Measurements from ENCODE around the gene NHEJ1.
A peak's percentile ranks its signal among the peaks of the same experiment; 100 is the strongest.

NHEJ1 gene

GRCh38 chr2:219045937-219046550 is 114.6 kb downstream of the NHEJ1 start:
- TF ChIP-seq TAF1 (IDR thresholded peaks at IDR 0.05; ENCODE audit: borderline replicate concordance, insufficient read depth, low read length), result no peak
- no peak for TF ChIP-seq FOXP2 (optimal IDR thresholded peaks at IDR 0.05; ENCODE audit: borderline replicate concordance, extremely low read depth, extremely low read length, insufficient read depth)
- TF ChIP-seq SIN3A (IDR thresholded peaks at IDR 0.05; ENCODE audit: borderline replicate concordance, insufficient read depth, low read length), result no peak
- TF ChIP-seq REST (IDR thresholded peaks at IDR 0.05; ENCODE audit: insufficient read depth in 1 of 2, low read depth in 2 of 2, low read length in 2 of 2), result peak; percentile 95 to 96
- TF ChIP-seq POLR2AphosphoS5 (IDR thresholded peaks at IDR 0.05; ENCODE audit: low read depth, low read length), result no peak

- TF ChIP-seq SIN3A (IDR thresholded peaks at IDR 0.05; ENCODE audit: borderline replicate concordance, insufficient read depth, low read length) (no peak), POLR2AphosphoS5 (IDR thresholded peaks at IDR 0.05; ENCODE audit: low read depth, low read length) (no peak), FOXP2 (optimal IDR thresholded peaks at IDR 0.05; ENCODE audit: borderline replicate concordance, extremely low read depth, extremely low read length, insufficient read depth) (no peak)
Observed at GRCh38 chr2:219042750-219043149, 117.9 kb downstream of the NHEJ1 start.

- TF ChIP-seq FOXP2 (optimal IDR thresholded peaks at IDR 0.05; ENCODE audit: borderline replicate concordance, extremely low read depth, extremely low read length, insufficient read depth), result no peak
- no peak for TF ChIP-seq SIN3A (IDR thresholded peaks at IDR 0.05; ENCODE audit: borderline replicate concordance, insufficient read depth, low read length)
- TF ChIP-seq POLR2AphosphoS5 (IDR thresholded peaks at IDR 0.05; ENCODE audit: low read depth, low read length), result no peak
- no peak for TF ChIP-seq TAF1 (IDR thresholded peaks at IDR 0.05; ENCODE audit: borderline replicate concordance, insufficient read depth, low read length)
- TF ChIP-seq REST (IDR thresholded peaks at IDR 0.05; ENCODE audit: insufficient read depth in 1 of 2, low read depth in 2 of 2, low read length in 2 of 2), result no peak
Observed at GRCh38 chr2:219042157-219042556, 118.5 kb downstream of the NHEJ1 start.

GRCh38 chr2:219041252-219041651 is 119.4 kb downstream of the NHEJ1 start, which contains the start of gene CFAP65:
TSS of gene CFAP65 (minus strand) at chr2:219041516. CDS start at chr2:219039048, 2,468 bp downstream.
- TF ChIP-seq TAF1 (IDR thresholded peaks at IDR 0.05; ENCODE audit: borderline replicate concordance, insufficient read depth, low read length) (no peak), REST (IDR thresholded peaks at IDR 0.05; ENCODE audit: insufficient read depth in 1 of 2, low read depth in 2 of 2, low read length in 2 of 2) (peak; percentile 22 to 29; a peak in 1 of 4 replicates), SIN3A (IDR thresholded peaks at IDR 0.05; ENCODE audit: borderline replicate concordance, insufficient read depth, low read length) (peak; percentile 99)

- TF ChIP-seq FOXP2 (optimal IDR thresholded peaks at IDR 0.05; ENCODE audit: borderline replicate concordance, extremely low read depth, extremely low read length, insufficient read depth) (no peak), SIN3A (IDR thresholded peaks at IDR 0.05; ENCODE audit: borderline replicate concordance, insufficient read depth, low read length) (no peak), REST (IDR thresholded peaks at IDR 0.05; ENCODE audit: insufficient read depth in 1 of 2, low read depth in 2 of 2, low read length in 2 of 2) (no peak), POLR2AphosphoS5 (IDR thresholded peaks at IDR 0.05; ENCODE audit: low read depth, low read length) (no peak), TAF1 (IDR thresholded peaks at IDR 0.05; ENCODE audit: borderline replicate concordance, insufficient read depth, low read length) (no peak)
Observed at GRCh38 chr2:219038600-219038999, 122.0 kb downstream of the NHEJ1 start.
